Astrocyte (in vitro differentiated cells and primary cell): Measurements from ENCODE around the gene DENND1B.

Experiments used
- CTCF ChIP-seq: IDR thresholded peaks from 2 replicates; pipeline ENCODE4 v1.5.1; 2011; ENCODE audit warnings: low read depth, mild to moderate bottlenecking, inconsistent platforms, low read length, moderate library complexity; ENCODE audit not compliant: insufficient read depth
- EZH2 ChIP-seq: IDR thresholded peaks from 2 replicates; pipeline ENCODE4 v1.6.1; 2012; ENCODE audit warnings: mild to moderate bottlenecking, low read length, inconsistent platforms; ENCODE audit not compliant: insufficient read depth

DNA sequence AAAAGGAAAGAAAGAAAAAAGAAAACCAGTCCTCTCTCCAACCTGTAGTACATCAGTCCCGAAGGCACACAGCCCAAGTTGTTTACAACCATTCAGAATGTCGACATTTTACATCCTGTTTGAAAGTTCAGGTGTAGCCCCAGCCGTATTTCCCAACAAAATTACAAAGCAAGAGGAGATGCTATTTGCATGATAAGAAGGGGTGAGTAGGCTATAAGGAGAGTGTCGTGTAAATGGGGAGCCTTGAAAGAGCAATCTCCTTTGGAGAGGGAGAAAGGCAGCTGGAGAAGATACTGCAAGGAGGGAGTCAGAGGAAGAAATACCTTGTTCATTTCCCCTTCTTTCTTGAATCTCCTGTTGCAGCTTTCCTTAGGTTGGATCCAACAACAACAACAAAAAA is 35.5 kb upstream of the DENND1B start:
- TF ChIP-seq CTCF: no peak
- TF ChIP-seq EZH2: no peak
